OCI-M2 (cell line): ENCODE measurements around the gene PLA2G4E.

Experiments
- DNase-seq: peaks from one replicate; lab custom pipeline; 2025; ENCODE audit not compliant: unreplicated experiment; lab: John Stamatoyannopoulos, UW

PLA2G4E gene, protein sequence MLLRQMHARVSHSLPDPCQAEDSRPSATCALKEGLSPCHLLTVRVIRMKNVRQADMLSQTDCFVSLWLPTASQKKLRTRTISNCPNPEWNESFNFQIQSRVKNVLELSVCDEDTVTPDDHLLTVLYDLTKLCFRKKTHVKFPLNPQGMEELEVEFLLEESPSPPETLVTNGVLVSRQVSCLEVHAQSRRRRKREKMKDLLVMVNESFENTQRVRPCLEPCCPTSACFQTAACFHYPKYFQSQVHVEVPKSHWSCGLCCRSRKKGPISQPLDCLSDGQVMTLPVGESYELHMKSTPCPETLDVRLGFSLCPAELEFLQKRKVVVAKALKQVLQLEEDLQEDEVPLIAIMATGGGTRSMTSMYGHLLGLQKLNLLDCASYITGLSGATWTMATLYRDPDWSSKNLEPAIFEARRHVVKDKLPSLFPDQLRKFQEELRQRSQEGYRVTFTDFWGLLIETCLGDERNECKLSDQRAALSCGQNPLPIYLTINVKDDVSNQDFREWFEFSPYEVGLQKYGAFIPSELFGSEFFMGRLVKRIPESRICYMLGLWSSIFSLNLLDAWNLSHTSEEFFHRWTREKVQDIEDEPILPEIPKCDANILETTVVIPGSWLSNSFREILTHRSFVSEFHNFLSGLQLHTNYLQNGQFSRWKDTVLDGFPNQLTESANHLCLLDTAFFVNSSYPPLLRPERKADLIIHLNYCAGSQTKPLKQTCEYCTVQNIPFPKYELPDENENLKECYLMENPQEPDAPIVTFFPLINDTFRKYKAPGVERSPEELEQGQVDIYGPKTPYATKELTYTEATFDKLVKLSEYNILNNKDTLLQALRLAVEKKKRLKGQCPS

GRCh38 chr15:42020713-42021273 lies at the start of gene PLA2G4E:
Gene PLA2G4E, minus strand, starts transcription at chr15:42021042. Its CDS starts 12 bp downstream, at chr15:42021030.
- no peak for DNase-seq

DNA sequence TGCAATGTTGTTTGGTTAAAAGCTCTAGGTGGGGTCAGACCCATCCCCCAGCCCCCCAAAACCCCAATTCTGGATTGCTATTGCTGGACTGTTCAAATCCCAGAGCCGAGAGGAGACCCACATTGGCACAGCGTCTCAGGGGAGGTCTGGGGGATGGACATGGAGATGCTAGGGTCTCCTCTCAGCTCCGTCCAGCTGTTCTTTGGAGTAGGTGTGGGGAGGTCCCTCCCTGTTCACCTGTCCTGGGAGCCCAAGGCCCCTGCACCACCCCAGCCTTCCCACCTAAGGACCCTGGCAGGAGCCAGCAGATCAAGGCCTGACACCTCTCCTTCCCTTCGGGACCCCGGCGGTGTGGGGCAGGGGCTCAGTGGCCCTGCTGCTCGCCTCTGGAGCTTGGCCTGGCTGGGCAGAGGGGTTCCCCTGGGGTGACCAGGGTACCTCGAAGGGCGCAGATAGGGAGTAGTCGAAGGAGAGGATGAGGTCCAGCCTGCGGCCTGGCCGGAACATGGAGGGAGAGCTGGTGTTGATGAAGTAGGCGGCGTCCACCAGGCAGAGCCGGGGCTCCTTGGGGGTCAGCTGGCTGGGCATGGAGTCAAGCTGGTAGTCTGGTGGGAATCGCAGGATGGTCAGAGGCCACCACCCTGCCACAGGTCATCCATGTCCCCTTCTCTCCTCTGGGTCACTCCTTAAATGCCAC lies 49.6 kb upstream of the PLA2G4E start:
- no peak for DNase-seq

- DNase-seq: no peak
Observed at GRCh38 chr15:42069496-42070278, 48.8 kb upstream of the PLA2G4E start.

- no peak for DNase-seq
Observed at GRCh38 chr15:42069025-42069424, 48.2 kb upstream of the PLA2G4E start.

DNA sequence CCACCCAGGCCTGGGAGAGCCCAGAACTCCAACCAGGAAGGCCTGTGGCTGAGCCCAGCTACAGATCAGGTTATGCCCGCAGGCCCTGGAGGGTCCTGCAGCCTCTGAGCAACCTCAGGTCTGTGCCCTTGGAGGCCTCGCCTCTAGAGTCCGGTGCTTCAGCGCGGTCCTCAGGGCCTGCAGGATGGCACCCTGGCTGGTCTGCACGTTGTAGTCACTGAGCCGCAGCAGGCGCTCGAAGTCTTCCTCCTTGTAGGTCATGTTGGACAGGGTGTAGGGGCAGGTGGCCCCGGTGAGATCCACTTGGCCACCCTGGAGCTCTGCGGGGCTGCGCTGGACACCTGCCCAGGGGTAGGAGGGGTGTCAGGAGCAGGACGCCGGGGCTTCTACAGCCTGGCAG lies 47.8 kb upstream of the PLA2G4E start:
- no peak for DNase-seq

GRCh38 chr15:42066764-42067415 lies 46.0 kb upstream of the PLA2G4E start:
- DNase-seq: no peak

- no peak for DNase-seq
Observed at GRCh38 chr15:42065468-42065867, 44.6 kb upstream of the PLA2G4E start.

DNA sequence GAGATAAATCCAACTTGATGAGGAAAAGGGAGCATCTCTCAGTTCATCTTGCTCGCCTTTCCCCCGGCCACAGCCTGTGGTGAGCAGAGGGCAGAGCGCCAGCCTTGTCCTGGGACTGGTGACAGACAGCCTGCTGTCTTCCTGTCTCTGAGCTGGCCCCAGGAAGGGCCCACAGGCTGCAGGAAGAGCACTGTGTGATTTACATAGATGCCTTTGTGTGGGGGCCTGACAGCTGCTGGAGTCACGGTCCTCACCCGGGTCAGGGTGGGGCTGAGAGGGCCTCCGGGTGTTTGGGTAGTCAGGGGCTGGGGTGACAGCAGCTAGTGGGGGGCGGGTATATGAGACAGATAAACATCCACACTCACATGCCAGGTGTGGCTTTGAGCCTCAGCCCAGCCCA lies 44.2 kb upstream of the PLA2G4E start:
- no peak for DNase-seq

GRCh38 chr15:42064271-42064670 lies 43.4 kb upstream of the PLA2G4E start:
- DNase-seq: no peak

- DNase-seq: no peak
Observed at GRCh38 chr15:42063122-42063848, 42.4 kb upstream of the PLA2G4E start.

DNA sequence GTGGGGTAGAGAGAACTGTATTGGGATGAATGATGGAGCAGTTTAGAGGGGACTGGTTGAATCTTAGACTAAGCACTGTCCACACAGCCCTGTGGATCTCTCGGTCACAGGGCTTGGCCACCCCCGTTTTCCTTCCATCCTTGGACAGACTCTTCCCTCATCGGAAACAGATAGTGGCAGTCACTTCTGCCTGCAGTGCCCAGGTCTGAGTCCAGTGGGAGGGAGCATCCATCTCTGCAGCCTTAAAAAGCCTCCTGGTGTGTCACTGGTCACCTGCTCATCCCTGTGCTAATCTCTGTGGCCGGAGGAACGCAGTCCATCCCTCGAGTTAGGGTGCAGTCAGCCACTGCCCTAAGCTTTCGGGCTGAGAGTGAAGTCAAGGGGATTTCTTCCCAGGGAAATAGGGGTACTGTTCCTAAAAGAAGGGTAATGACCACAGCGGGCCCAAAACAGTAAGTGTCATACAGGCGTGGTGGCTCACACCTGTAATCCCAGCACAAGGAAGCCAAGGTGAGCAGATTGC lies 41.5 kb upstream of the PLA2G4E start:
- DNase-seq: no peak

DNA sequence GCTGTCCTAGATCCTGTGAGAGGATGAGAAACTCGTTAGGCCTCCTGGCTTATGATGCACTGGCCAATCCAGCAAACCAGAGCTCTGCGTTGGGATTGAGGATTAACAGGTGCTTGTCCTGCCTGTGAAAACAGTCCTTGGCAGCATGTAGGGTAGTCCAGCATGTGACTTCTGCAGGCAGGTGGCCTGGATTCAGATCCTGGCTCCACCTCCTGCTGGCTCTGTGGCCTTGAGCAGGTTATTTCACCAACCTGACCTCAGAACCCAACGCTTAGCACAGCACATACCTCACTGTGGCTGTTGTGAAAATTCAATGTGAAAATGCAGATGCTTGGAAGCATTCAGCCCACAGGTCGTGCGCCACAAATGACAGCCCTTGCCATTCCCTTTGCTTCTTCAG lies 40.0 kb upstream of the PLA2G4E start:
- no peak for DNase-seq

DNA sequence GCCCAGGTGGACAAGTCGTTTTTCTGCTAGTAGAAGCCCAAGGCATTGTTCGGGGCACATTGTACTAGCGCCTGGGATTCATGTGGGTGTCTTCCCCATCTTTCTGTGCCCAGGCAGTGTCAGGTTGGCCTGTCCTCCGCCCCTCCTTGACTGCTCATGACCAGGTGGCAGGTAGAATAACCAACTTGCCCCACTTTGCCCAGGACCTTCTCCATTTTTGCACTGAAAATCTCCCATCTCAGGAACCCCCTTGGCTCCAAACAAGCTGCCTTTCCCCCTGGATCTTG lies 39.6 kb upstream of the PLA2G4E start:
- no peak for DNase-seq

DNA sequence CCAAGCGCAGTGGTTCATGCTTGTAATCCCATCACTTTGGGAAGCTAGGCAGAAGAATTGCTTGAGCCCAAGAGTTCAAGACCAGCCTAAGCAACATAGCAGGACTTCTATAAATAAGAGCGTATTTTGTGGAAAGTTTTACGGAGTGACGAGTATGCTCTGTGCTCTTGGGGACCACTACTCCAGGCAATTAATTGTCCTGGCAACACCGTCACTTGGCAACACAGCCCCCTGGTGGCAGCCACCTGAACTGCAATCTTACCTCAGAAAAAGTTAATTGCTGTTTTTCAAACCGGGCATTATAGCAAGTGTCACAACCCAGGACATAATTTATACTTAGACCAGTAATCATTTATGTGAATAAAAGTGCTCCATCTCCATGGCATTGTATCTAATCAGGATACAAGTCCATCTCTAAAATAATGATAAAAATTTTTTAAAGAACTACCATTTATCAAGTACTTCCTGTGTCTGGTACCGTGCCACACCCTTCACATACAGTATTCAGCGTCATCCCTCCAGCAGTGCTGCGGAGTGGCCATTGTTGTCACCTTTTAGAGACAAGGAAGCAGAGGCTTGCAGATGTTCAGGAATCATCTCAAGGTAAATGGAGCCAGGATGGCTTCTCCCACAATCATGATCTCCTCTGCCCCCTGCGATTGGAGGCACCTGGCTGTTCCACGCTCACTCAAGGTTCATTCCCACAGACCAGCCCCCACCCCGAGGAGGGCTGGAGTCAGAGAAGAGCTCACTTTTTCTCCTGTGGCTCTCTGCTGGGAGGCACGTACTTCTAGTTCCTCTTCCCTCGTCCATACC lies 39.0 kb upstream of the PLA2G4E start:
- peak; percentile 12 for DNase-seq

- DNase-seq: no peak
Observed at GRCh38 chr15:42058791-42059190, 37.9 kb upstream of the PLA2G4E start.

- DNase-seq: no peak
Observed at GRCh38 chr15:42057799-42058646, 37.2 kb upstream of the PLA2G4E start.

GRCh38 chr15:42056934-42057798 lies 36.3 kb upstream of the PLA2G4E start:
- DNase-seq: no peak
